Epithelial cell of esophagus (primary cell): Measurements from ENCODE around the gene FURIN.

Experiments used
- DNase-seq: peaks from one replicate; pipeline ENCODE4 v3.0.0; 2010; ENCODE audit warnings: low read depth
- H3K4me3 ChIP-seq: 2 replicates; pipeline ENCODE4 v1.5.1; 2011; ENCODE audit warnings: mild to moderate bottlenecking, low read length, control low read depth
- TF ChIP-seq, protein P1 (sequence below): IDR thresholded peaks from 2 replicates; pipeline ENCODE4 v1.5.1; 2011; ENCODE audit warnings: low read depth, mild to moderate bottlenecking, low read length, control low read depth, inconsistent platforms; ENCODE audit not compliant: insufficient read depth; ENCODE audit errors: missing control alignments

The FURIN gene

DNA sequence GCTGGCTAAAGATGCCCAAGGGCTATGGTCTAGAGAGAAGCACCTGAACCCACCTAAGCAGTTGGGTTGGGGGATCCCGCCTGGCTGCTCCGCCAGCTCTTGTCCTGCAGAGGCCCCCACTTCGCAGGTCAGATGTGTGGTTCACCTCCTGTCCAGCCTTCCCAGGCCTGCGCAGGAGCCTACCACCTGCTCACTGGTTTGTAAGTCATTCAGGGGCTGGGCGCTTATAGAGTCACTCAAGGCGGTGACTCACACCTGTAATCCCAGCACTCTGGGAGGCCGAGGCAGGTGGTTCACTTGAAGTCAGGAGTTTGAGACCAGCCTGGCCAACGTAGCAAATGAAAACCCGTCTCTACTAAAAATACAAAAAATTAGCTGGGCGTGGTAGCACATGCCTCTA is 3.9 kb upstream of the FURIN start:
- TF ChIP-seq, protein P1, sequence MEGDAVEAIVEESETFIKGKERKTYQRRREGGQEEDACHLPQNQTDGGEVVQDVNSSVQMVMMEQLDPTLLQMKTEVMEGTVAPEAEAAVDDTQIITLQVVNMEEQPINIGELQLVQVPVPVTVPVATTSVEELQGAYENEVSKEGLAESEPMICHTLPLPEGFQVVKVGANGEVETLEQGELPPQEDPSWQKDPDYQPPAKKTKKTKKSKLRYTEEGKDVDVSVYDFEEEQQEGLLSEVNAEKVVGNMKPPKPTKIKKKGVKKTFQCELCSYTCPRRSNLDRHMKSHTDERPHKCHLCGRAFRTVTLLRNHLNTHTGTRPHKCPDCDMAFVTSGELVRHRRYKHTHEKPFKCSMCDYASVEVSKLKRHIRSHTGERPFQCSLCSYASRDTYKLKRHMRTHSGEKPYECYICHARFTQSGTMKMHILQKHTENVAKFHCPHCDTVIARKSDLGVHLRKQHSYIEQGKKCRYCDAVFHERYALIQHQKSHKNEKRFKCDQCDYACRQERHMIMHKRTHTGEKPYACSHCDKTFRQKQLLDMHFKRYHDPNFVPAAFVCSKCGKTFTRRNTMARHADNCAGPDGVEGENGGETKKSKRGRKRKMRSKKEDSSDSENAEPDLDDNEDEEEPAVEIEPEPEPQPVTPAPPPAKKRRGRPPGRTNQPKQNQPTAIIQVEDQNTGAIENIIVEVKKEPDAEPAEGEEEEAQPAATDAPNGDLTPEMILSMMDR = no peak
- peak; percentile 67 for DNase-seq
- H3K4me3 ChIP-seq = no peak overlapping the region

DNA sequence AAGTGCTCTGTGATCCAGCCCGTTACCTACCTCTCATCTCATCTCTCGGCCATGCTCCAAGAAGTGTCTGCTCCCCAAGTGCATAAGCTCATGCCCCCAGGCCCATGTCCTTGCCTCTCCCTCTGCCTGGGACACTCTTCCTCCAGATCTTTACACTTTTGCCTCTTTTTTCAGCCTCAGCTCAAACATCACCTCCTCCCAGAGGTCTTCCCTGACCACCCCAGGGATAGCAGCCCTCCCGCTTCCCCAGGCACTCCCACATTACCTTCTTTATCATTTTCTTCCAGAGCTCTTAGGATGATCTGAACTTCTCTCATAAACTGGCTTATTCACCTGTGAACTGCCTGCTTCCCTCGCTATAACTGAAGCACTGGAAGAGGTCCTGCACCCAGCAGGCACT is 2.7 kb upstream of the FURIN start:
- no peak for DNase-seq
- TF ChIP-seq, protein P1 = no peak
- no peak overlapping the region for H3K4me3 ChIP-seq

DNA sequence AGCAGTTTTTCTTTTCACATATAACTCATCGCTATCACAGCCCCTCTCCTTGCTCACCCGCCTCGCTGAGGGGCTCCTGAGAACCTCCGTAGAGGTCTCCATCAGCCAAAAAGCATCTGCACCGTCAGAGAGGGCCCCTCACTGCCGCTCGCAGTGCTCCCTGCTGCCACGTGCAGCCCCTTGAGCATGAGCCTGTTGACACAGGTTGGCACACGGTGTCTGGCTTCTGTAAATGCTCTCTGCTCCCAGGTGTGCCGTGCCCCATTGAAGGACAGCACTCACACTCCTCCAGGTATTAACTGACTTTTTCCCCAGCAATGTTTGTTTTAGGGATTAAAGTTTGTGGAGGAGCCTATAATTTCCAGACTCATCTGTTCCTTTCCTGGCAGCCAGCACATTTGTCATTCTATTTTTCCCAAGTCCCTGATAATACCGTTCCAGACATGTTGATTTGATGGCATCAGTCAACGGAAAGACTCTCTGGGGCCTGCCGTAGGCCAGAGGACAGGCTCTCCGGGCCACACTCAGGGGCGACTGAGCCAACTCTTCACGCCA is 2.1 kb upstream of the FURIN start:
- DNase-seq = no peak
- TF ChIP-seq, protein P1 = no peak
- no peak overlapping the region for H3K4me3 ChIP-seq

DNA sequence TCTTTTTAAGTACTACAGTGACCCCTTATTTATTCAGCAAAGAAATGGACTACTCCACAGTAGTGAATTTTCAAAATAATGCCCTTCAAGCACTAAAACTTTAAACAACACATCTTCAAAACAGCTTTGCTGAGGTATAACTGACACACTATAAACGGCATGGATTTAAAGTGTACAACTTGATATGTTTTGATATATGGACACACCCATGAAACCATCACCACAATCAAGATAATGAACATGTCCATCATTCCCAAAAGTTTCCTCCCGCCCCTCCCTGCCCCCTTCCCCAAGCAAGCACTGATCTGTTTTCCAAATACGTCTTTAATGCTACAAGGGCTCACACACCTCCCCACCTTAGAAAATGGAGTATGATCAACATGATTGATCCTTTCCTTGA is 1.6 kb upstream of the FURIN start:
- H3K4me3 ChIP-seq = no peak overlapping the region
- TF ChIP-seq, protein P1 = no peak
- DNase-seq = no peak

DNA sequence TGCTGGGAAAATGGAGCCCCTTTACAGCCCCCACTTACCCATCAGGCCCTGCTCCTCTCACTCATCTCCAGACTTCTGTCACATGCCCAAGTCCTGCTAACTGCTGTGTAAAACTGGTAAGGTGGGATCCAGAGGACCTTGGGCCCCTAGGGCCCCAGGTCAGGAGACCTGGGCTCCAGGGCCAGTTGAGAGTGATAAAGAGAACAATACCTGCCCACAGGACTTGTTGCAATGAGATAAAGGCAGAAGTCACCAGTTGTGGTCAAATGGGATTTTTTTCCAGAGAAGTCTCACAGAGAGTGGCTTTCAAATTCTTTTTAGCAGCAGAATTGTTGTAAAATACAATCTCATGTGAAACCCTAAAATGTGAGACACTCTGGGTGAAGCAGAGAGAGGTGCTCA is 753 bp downstream of the FURIN start:
- no peak for DNase-seq
- TF ChIP-seq, protein P1 = no peak
- H3K4me3 ChIP-seq = no peak overlapping the region

DNA sequence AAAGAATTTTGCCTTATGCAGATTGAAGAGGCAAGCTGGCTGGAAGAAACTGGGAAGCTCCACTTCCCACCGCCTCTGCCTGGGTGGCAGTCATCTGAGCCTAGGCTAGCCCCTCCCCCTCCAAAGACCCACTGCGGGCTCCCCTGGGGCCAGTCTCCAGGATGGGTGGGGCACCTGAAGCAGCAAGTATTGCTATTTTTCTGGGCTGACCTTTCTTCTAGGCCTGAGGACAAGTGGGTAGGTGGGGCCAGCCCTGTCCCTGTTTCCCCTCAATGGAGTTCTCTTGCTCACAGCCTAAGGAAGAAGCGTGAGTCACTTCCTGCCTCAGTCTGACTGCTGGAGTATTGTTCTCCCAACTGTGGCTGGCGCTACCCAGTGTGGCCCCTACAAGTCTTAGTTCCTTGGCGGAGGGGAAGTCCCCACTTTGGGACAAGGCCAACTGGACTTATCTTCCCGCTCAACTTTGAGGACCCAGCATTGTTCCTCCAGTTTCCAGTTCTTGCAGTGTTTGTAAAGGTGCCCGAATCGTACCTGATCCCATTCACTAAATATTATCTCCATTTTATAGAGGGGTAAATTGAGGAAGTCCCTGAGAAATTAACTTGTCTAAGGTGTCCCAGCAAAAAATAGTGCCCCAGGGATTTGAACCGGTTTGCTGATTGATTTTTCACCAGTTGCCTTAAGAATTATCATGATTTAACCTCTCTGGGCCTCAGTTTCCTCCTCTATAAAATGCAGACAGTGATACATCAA is 1.4 kb downstream of the FURIN start:
- H3K4me3 ChIP-seq = peak overlapping the region; percentile 71
- DNase-seq = peak; percentile 86
- TF ChIP-seq, protein P1 = no peak

DNA sequence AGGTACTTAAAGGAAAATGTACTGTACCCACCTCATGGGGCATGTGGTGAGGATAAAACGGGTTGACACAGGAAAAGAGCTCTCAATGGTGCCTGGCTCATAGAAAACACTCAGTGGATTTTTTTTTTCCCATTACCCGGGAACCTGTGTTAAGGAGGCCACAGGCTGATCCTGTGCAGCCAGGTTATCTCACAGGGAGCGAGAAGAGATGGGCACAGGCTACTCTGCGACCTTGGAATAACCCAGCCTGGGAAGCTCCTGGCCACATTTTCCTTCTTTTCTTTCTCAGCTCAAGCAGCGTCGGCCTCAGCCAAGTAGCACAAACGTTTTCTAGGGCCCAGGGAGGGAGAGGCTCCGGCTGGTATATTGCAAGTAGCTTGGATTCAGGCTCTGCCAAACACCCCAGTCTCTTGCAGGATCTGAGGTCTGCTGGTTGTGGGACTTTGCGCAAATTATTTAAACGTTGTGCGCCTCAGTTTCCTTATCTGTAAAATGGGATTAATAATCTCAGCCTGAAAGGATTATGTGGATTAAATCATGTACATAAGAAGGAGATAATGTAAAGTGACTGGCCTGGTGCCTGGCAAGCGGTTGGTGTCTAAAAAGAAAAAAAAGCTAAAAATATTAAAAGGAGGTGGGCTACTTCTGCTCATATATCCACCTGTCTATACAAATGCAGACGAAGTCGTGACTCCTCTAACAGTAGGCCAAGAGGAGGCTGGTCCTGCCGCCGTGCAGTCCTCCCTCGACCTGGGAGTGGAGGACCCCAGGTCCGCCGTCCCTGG is 2.2 kb downstream of the FURIN start:
- H3K4me3 ChIP-seq = peak overlapping the region; percentile 71
- TF ChIP-seq, protein P1 = no peak
- DNase-seq = peak; percentile 28
